HEK293T (cell line): ENCODE measurements around the gene RASSF4.

Experiments
- CTCF ChIA-PET: fragments of 350-600 bp; formaldehyde crosslinking; extraction: SDS; loops from one replicate; lab custom pipeline; 2021; ENCODE audit warnings: antibody characterized with exemption, inconsistent platforms; lab: Yijun Ruan, JAX
- POLR2A ChIA-PET: fragments of 350-600 bp; formaldehyde crosslinking; extraction: SDS; loops from one replicate; lab custom pipeline; 2020; ENCODE audit warnings: antibody characterized with exemption, inconsistent platforms; lab: Yijun Ruan, JAX
- DNase-seq: peaks from one replicate; pipeline ENCODE4 v3.0.0; 2012; ENCODE audit warnings: mixed read lengths; ENCODE audit errors: extremely low spot score
- ARNT ChIP-seq: fragments of 450-650 bp; IDR thresholded peaks from 2 replicates; pipeline ENCODE4 v1.6.1; 2017; ENCODE audit warnings: mild to moderate bottlenecking
- BHLHE40 ChIP-seq: fragments of 450-650 bp; IDR thresholded peaks from 2 replicates; pipeline ENCODE4 v1.6.1; 2016; ENCODE audit warnings: mild to moderate bottlenecking, moderate library complexity, borderline replicate concordance
- CTBP1 ChIP-seq: fragments of 450-650 bp; IDR thresholded peaks from 2 replicates; pipeline ENCODE4 v1.6.1; 2016; ENCODE audit warnings: borderline replicate concordance
- ELF4 ChIP-seq: fragments of 450-650 bp; IDR thresholded peaks from 2 replicates; pipeline ENCODE4 v1.6.1; 2017; ENCODE audit warnings: antibody characterized with exemption
- FOXA1 ChIP-seq: fragments of 450-650 bp; IDR thresholded peaks from 2 replicates; pipeline ENCODE4 v1.6.1; 2016; ENCODE audit warnings: mild to moderate bottlenecking
- FOXK2 ChIP-seq: fragments of 450-650 bp; IDR thresholded peaks from 2 replicates; pipeline ENCODE4 v1.6.1; 2016; ENCODE audit warnings: mild to moderate bottlenecking
- FOXM1 ChIP-seq: fragments of 450-650 bp; IDR thresholded peaks from 2 replicates; pipeline ENCODE4 v1.6.1; 2017; ENCODE audit warnings: mild to moderate bottlenecking, borderline replicate concordance
- HDGF ChIP-seq: fragments of 450-650 bp; IDR thresholded peaks from 2 replicates; pipeline ENCODE4 v1.6.1; 2017; ENCODE audit warnings: antibody characterized with exemption, borderline replicate concordance
- L3MBTL2 ChIP-seq: fragments of 450-650 bp; conservative IDR thresholded peaks from 2 replicates; pipeline ENCODE4 v1.6.1; 2016; ENCODE audit warnings: mild to moderate bottlenecking
- LEF1 ChIP-seq: fragments of 450-650 bp; IDR thresholded peaks from 2 replicates; pipeline ENCODE4 v1.6.1; 2017; ENCODE audit warnings: mild to moderate bottlenecking, borderline replicate concordance
- NFRKB ChIP-seq: fragments of 450-650 bp; IDR thresholded peaks from 2 replicates; pipeline ENCODE4 v1.6.1; 2016; ENCODE audit warnings: mild to moderate bottlenecking, moderate library complexity
- PKNOX1 ChIP-seq: fragments of 450-650 bp; IDR thresholded peaks from 2 replicates; pipeline ENCODE4 v1.6.1; 2016
- SP1 ChIP-seq: fragments of 450-650 bp; IDR thresholded peaks from 2 replicates; pipeline ENCODE4 v1.6.1; 2017
- SUZ12 ChIP-seq: fragments of 450-650 bp; IDR thresholded peaks from 2 replicates; pipeline ENCODE4 v1.6.1; 2016; ENCODE audit warnings: mild to moderate bottlenecking
- TARDBP ChIP-seq: fragments of 450-650 bp; IDR thresholded peaks from 2 replicates; pipeline ENCODE4 v1.6.1; 2016
- ZNF384 ChIP-seq: fragments of 450-650 bp; IDR thresholded peaks from 2 replicates; pipeline ENCODE4 v1.6.1; 2016

Gene RASSF4

GRCh38 chr10:44972874-44973306 lies 13.3 kb downstream of the RASSF4 start:
- POLR2A ChIA-PET: interaction anchor here (1.0 kb wide), 1 partner anchor 9 kb away, joined by 3 read pairs; no protein-coding TSS in a partner anchor
- TF ChIP-seq ELF4 (no peak), CTBP1 (no peak), TARDBP (no peak), ARNT (no peak), SP1 (no peak), SUZ12 (no peak), ZNF384 (no peak), BHLHE40 (no peak), L3MBTL2 (no peak), FOXM1 (no peak), LEF1 (no peak)
- CTCF ChIA-PET: interaction anchor here (1.0 kb wide), 1 partner anchor 9 kb away, joined by 3 read pairs; no protein-coding TSS in a partner anchor
- no peak for DNase-seq

GRCh38 chr10:44973323-44974081 lies 13.9 kb downstream of the RASSF4 start:
- TF ChIP-seq PKNOX1 (no peak), NFRKB (no peak), LEF1 (no peak), ZNF384 (no peak), L3MBTL2 (no peak), SP1 (no peak), TARDBP (no peak), FOXM1 (no peak), ARNT (no peak), CTBP1 (no peak), BHLHE40 (no peak), FOXK2 (no peak), FOXA1 (no peak), SUZ12 (no peak), HDGF (no peak)
- DNase-seq: no peak
- ChIA-PET POLR2A (interaction anchor here (1.0 to 1.2 kb wide), 2 partner anchors 9 to 12 kb away, joined by 3 read pairs; no protein-coding TSS in a partner anchor), CTCF (interaction anchor here (1.0 kb wide), 1 partner anchor 10 kb away, joined by 3 read pairs; no protein-coding TSS in a partner anchor)

GRCh38 chr10:44974082-44974627 lies 14.6 kb downstream of the RASSF4 start:
- no peak for TF ChIP-seq NFRKB
- no peak for TF ChIP-seq FOXM1
- no peak for TF ChIP-seq TARDBP
- no peak for TF ChIP-seq FOXA1
- TF ChIP-seq HDGF: no peak
- TF ChIP-seq SUZ12: no peak
- TF ChIP-seq ELF4: no peak
- no peak for TF ChIP-seq LEF1
- TF ChIP-seq SP1: no peak
- no peak for TF ChIP-seq L3MBTL2
- no peak for TF ChIP-seq ZNF384
- no peak for TF ChIP-seq BHLHE40
- no peak for TF ChIP-seq FOXK2
- TF ChIP-seq ARNT: no peak
- no peak for TF ChIP-seq PKNOX1
- no peak for TF ChIP-seq CTBP1
- ChIA-PET POLR2A (interaction anchor here (1.2 kb wide), 1 partner anchor 13 kb away, joined by 3 read pairs; no protein-coding TSS in a partner anchor), CTCF (no interaction called here)
- DNase-seq: no peak

- no peak for TF ChIP-seq LEF1
- TF ChIP-seq FOXA1: no peak
- no peak for TF ChIP-seq FOXM1
- TF ChIP-seq SP1: no peak
- peak; percentile 81 for DNase-seq
- POLR2A ChIA-PET: interaction anchor here (1.2 to 1.4 kb wide), 2 partner anchors 11 to 14 kb away, joined by 3 read pairs; no protein-coding TSS in a partner anchor
- CTCF ChIA-PET: interaction anchor here (0.5 kb wide), 1 partner anchor 12 kb away, joined by 3 read pairs; no protein-coding TSS in a partner anchor
Measured at GRCh38 chr10:44974628-44975430, 15.2 kb downstream of the RASSF4 start.

- TF ChIP-seq ZNF384 (no peak), SP1 (no peak), LEF1 (no peak), FOXM1 (no peak)
- POLR2A ChIA-PET: interaction anchor here (1.0 to 1.4 kb wide), 2 partner anchors 10 to 12 kb away, joined by 3 to 4 read pairs; no protein-coding TSS in a partner anchor
- CTCF ChIA-PET: interaction anchor here (0.5 to 1.0 kb wide), 5 partner anchors 9 to 193 kb away, joined by 3 read pairs; partner anchors contain the start of gene RASSF4
- no peak for DNase-seq
Measured at GRCh38 chr10:44975431-44976331, 16.1 kb downstream of the RASSF4 start.
